Fibroblast of skin of right biceps (primary cell): ENCODE data around the gene OXCT2.
"Not testable (repeated sequence)": the region's sequence is repeated elsewhere in the genome, so short reads cannot be mapped to it uniquely, and the experiment has no call there.

Experiments
- DNase-seq: peaks from one replicate; pipeline ENCODE4 v3.0.0-alpha.2; 2013

OXCT2 gene

DNA sequence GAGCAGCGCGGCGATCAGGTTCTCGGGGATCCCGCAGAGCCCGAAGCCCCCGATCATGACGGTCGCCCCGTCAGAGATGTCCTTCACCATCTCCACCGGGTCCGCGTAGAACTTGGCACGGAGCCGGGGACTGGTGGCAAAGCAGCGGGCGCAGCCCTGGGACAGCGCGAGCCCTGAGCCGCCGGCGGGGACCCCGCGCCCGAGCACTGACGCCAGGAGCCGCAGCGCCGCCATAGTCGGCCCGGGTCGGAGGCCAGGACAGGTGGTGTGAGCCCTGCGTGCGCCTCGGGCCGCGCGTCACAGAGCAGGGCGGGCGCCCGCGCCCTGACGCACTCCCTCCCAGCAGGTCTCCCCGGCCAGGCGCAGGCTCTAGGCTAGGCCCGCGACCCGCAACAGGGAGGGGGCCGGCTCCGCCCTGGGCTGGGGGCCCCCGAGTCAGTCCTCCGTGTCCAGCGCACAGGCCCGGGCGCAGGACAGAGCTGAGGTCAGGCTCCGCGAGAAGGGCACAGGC is at the start of gene OXCT2:
OXCT2 (minus strand) TSS at position 327 of the 511 bp plus-strand sequence; CDS start at position 234, 93 bp downstream.
- DNase-seq: not testable (repeated sequence)

DNA sequence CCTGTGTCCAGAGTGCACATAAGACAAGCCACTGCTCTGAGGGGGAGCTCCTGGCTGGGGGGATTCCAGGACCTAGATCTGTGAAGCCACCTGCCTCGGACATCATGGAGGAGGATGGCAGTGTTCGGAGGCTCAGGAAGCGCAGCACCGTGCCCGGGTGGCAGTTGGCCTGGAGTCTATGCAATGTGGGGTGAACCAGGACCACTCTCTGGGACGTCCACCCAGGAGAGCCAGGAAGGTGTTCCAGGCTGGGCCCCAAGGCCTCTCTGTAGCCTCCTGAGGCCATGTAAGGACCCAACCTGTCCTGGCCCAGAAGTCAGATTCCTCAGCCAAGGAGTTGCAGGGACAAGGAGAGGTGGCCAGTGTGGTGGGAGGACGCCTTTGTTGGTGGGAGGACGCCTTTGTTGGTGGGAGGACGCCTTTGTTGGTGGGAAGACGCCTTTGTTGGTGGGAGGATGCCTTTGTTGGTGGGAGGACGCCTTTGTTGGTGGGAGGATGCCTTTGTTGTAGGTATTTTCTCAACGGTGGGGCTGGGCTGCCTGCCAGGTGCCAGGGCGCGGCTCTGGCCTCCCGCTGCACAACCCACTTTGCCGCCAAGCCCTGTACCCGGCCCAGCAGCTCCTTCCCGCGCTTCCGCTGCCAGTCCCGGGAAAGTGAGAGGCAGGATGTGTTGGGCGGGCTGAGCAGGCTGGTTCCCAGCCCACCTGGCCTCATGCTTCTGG is 48.1 kb upstream of the OXCT2 start:
- DNase-seq: no peak

DNA sequence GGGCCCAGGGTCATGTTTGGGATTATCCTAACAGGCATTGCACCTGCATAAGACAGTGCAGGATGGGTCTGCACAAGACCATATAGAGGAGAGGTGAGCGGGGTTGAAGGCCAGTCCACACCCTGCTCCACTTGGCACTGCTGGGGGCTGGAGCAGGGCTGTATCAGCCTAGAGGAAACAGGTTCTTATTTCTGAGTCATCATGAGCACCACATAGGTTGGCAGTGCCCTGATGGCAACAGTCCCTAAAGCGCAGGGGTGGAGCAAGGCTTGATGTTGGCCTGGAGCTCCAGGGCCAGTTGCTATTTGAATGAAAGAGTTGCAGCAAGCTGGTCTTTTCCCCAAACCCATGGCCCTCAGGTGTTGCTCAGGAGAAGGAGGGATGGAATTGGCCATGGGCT is 47.3 kb upstream of the OXCT2 start:
- no peak for DNase-seq

DNA sequence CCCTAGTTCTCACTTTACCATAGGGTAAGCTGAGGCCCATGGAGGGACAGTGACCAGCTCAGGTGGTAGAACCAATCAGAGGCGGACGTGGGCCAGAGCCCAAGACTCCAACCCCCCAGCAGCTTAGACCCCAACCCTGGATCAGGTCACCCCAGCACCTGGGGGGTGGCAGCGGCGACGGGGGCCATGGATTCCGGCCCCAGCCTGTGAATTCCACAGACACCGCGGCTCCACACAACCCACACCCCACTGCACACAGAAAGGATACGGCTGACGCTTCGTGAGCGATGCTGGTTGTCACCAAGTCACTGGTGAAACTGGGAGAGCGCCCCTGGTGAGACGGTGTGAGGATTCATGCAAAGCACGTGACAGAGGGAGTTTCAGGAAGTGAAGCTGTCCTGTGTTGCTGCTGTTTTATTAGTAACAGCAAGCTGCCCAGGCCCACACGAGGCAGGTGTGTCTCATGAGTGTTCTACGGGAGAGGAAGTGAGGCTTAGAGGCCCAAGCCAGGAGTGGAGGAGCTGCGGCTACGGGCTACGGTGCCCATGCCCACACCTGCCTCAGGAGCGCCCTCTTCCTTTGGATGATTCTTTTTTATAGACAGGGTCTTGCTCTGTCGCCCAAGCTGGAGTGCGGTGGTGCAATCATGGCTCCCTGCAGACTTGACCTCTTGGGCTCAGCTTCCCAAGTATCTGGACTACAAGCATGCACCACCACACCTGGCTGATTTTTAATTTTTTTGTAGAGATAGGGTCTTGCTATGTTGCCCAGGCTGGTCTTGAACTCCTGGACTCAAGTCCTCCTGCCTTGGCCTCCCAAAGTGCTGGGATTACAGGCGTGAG is 46.2 kb upstream of the OXCT2 start:
- not testable (repeated sequence) for DNase-seq

DNA sequence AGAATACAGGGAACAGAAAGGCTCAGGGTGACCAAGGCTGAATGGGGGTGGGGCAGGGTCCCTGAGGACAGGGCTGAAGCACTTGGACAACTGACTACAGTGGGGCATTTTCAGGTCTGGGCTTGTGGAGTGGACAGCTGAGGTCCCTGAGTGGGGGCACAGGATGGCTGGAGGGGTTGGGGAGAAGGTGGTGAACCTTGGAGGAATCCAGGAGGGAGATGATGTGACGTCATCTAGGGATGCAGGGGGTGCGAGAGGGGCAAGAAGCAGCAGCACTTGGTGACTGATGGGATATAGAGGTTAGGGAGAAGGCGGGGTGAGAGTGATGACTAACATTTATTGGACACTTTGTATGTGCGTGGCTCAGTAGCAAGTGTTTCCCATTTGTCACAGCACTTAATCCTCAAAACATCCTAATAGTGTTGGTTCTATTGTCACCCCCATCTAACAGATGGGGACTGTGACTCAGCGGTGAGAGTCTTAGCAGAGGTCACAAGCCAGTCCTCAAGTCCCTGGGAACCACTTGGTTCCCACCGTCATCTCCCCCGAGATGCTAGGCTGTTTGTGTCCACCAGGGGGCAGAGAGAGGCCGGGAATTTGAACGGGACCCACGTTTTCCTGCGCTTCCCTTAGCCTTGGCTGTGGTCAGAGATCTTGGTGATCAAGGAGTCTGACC is 45.4 kb upstream of the OXCT2 start:
- peak; percentile 74 for DNase-seq

DNA sequence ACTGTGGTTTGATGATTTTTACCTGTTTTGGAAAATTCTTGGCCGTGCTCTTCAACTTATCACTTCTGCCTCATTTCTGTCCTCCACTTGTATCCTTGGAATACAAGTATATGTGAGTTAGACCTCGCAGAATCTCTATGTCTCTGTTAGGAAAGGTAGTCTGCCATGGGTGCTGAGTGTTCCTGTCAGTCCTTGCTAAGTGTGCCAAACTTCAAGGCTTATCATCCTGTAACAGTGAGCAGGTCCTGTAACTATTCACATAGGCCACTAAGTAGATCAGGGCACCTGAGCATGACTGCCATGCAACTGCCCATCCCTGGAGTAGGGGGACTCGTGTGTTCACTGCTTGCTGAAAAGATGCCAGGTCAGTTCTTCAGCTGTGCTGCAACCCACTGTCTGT is 41.8 kb upstream of the OXCT2 start:
- no peak for DNase-seq

DNA sequence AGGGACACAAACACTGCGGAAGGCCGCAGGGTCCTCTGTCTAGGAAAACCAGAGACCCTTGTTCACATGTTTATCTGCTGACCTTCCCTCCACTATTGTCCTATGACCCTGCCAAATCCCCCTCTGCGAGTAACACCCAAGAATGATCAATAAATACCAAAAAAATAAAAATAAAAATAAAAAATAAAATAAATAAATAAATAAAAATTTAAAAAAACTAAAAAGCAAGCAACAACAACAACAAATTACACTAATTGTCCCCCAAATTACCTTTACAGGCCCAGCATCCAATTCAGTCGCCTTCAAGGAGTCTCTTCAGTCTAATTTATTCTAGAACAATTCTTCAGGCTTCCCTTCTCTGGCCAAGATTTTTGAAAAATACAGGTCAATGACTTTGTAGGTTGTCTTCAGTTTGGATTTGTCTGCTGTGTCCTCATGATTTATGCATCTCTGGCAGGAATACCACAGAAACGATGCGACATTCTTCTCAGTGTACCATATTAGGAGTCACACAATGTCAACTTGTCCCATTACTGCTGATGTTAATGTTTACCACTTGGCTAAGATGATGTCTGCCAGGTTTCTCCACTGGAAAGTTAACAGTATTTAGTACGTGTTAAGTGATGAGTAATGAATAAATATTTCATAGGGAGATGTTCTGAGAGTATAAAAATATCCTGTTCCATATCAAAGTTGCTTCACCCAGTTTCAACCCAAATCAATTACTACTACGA is 37.8 kb upstream of the OXCT2 start:
- DNase-seq: peak; percentile 29

DNA sequence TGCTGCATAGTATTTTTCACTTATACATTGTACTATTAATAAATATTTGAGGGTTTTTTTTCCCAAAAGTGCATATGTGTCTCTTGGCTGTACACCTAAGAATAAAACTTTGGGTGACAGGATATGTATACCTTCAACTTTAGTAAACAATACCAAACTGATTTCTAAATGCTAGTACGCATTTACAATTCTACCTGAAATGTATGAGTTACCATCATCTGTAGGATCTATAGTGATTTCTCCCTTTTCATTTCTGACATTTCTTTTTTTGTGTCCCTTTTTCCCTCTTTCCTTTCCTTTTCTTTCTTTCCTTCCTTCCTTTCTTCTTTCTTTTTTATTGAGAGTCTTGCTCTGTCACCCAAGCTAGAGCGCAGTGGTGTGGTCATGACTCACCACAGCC is 34.2 kb upstream of the OXCT2 start:
- DNase-seq: no peak

DNA sequence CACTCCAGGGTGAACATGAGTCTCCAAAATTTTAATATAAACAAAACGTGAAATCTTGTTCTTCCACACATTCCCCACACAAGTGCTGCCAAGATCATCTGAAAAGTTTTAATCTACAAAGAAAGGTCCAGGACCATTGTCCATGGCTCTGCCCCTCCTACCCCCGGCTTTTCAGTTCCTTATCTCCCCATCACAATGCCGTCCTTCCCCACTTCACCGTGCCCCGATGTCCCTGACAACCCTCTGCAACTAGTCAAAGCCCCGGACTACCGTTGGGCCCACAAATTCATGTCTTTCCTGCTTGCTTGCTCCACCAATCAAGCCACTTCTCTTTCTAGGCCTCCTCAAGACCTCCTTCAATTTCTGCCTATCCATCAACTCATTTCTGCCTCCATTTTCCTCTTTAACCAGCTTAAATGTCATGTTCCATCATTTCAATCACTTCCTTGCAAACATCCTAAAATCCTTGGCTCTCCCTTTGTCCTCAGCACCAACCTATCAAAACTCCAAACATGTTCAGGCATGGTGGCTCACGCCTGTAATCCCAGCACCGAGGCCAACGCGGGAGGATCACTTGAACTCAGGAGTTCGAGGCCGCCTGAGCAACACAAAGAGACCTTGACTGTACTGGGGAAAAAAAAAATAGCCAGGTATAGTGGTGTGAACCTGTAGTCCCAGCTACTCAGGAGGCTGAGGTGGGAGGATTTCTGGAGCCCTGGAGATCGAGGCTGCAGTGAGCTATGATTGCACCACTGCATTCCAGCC is 31.5 kb upstream of the OXCT2 start:
- DNase-seq: no peak

DNA sequence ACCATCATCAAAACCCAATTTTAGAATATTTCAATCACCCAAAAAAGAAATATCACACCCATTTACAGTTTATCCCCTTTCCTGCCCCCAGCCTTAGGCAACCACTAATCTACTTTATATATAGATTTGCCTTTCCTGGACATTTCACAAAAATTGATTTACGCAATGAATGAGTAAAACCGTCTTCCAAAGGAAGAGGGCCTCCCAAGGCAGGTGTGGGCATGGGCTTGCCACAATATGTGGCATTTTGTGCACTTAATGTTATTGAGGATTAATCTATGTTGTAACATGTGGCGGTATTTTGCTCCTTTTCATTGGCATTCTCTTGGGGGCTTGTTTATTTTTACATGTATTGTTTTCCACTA is 29.3 kb upstream of the OXCT2 start:
- DNase-seq: no peak

DNA sequence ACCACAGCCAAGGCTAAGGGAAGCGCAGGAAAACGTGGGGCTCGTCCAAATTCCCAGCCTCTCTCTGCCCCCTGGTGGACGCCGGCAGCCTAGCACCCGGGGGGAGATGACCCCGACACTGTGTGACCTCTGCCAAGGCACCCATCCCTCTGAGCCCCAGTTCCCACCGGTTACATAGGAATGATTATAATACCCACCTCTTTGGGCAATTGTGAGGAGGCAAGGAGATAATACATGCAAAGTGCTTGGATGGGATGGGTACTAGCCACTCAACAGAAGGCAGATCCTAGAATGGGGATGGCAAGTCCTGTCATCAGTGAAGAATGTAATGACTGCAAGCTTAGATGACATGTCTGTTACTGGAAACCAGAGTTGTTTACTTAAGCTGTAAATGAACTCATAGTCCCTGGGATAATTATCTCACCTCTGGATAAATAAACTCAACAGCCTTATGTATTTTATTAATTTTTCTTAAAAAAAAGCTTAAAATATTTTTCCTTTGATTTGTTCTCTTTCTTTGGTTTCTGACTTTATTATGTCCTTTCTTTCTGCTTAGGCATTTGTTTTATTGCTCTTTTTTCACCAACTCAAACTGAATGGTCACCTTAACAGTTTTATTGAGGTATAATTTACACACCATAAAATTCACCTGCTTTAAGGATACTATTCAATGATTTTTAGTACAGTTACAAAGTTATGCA is 28.8 kb upstream of the OXCT2 start:
- DNase-seq: peak; percentile 82

DNA sequence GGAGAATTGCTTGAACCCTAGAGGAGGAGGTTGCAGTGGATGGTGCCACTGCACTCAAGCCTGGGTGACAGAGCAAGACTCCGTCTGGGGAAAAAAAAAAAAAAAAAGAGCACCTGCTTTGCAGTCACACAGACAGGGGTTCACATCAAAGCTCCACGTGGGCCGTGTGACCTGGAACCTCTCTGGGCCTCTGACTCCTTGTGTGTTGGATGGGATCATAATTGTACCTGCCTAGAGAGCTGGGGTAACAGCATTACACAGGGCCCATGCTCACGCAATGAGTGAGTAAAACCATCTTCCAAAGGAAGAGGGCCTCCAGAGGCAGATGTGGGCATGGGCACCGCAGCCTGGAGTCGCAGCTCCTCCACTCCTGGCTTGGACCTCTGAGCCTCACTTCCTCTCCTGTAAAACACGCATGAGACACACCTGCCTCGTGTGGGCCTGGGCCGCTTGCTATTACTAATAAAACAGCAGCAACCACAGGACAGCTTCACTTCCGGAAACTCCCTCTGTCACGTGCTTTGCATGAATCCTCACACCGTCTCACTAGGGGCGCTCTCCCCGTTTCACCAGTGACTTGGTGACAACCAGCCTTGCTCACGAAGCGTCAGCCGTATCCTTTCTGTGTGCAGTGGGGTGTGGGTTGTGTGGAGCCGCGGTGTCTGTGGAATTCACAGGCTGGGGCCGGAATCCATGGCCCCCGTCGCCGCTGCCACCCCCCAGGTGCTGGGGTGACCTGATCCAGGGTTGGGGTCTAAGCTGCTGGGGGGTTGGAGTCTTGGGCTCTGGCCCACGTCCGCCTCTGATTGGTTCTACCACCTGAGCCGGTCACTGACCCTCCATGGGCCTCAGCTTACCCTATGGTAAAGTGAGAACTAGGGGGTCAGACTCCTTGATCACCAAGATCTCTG is 28.0 kb upstream of the OXCT2 start:
- peak; percentile 68 for DNase-seq

DNA sequence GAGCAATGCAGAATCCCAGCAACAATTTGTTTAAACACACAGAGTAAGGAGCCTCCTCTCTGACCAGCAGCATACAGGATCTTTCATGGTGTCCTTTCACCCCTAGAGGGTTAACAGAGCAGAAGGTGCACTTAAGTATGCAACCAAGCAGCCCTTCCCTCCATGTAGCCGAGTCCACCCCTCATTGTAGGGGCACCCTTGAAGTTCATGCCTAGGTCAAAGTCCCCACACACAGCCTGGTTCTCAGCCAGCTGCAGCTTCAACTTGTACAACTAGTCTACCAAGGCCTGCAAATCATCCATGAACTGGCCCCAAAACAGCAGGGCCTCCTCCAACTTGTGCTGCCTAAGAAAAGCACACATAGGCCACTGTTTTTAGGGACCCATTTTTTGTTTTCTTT is 24.5 kb upstream of the OXCT2 start:
- DNase-seq: no peak

DNA sequence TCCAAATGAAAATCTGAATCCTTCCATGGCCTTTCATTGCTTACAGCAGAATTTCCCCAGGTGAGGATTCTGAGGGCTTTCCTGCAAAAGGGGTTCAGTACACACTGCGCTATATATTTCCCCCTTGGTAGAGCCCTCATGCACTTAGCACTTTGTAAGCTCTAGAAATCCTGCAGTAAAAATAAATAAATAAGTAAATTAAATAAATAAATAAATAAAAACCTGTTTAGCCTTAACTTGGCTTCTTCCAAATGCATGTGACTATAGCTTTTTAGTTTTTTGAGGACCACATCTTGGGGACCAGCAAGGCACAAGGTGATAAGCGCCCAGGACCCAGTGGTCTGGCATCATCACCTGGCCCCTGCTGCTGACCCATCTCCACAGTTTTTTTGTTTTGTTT is 20.7 kb upstream of the OXCT2 start:
- no peak for DNase-seq

DNA sequence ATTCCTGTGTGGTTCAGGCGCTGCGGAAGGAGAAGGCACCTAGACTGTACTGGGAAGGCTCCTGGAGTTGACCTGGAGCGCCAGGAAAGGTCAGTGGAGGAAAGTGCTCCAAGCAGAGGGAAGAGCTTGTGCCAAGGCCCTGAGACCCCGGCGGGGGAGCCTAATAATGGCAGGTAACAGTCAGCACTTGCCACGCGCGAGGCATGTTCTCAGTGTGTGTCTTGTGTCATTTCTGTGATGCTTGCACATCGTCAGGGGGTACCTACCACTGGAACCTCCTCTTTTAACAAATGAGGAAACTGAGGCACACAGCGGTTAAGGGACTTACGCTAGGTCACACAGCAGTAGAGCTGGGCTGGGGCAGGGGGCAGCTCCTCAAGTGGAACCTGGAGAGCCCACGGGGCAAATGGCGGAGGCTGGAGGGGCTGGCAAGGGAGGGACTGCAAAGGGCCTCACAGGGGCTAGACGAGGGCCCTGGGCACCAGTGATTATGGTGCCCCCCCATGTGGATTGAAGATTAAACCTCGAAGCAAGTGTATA is 18.5 kb upstream of the OXCT2 start:
- DNase-seq: no peak

DNA sequence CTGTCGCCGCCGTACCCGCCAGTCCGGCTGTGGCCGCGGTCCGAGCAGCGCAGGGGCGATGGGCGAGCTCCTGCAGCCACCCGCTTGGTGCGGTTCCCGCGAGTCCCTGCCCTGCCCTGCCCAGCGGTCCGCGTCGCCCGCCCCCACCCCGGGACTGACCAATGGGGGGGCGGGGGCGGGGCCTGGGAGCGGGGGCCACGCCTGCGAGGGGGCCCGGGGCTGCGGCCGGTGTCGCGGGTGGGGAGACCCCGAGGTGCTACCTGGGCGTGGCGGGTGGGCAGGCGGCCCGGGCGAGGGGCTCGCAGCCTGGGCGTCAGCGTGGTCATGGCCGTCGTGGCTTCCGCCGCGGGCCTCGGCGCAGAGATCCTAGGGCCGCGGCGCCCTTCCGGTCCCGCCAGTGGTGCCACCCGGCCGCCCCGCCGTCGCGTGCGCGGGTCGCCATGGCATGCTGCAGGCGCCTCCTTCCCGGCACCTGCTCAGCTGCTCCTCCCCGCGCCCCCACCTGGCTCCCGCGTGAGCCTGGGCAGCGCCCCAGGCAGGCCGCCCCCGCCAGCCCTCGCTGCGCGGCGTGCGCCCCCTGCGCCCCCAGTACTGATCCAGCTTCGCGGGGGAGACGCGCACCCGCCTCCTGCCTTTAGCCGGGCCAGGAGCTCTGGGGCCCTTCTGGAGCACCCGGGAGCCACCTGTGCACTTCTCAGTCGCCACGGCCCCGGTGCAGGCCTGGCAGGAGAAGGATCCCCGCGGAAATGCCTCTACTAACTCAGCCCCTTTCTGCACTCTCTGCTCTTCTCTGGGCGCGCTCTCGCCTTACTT is 17.8 kb upstream of the OXCT2 start, which contains the start of gene BMP8B:
BMP8B (minus strand) TSS at position 108 of the 813 bp plus-strand sequence. CDS start 380 bp downstream, outside the sequence.
- no peak for DNase-seq

DNA sequence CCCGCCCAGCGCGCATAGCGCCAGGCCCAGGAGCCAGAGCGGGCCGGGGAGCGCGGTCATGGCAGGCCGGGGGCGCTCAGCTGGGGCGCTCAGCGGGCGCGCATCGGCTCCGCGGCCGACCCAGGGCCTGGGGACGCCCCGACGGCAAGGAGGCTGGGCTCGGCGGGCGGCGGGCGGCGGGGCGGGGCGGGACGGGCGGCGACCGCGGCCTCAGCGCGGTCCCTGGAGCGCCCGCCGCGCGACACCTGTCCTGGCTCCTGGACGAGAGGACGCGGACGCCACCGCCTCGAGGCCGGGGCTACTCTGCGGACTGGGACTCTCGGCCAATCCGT is 17.2 kb upstream of the OXCT2 start:
- no peak for DNase-seq

DNA sequence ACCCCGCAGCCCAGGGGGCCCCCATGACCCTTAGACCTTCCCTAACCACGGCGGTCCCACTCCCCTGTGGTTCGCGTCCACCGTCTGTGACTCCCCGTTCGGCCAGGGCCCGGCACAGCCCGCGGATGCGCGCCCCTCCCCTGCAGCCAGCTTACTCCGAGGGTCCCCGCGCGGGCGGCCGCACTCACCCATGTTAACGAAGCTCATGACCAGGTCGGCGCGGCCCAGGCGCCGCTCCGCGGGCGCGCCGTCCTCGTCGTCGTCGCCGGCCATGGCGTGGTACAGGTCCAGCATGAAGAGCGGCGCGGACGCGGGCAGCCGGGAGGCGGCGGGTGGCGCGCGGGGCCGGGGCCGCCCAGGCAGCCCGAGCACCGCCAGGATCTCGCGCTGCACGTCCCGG is 16.8 kb upstream of the OXCT2 start:
- not testable (repeated sequence) for DNase-seq

DNA sequence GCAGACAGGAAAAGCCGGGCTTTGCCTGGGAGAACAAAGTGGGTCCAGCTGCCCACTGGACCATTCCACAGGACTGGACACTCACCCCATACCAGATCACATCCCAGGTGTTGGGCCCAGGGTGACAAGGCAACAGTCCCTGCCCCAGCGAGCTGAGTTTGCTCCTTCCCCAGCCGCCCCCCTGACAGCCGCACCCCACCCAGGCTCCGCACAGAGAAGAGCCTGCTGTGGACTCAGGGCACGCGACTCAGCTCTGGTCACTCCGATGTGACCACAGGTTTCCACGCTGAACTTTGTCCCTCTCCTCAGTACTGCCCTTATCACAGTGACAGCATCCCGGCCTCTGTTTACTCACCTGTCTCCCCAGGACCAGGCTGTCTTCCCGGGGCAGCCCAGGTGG is 16.3 kb upstream of the OXCT2 start:
- DNase-seq: no peak
